VCaP (cell line): ENCODE results near the gene CCDC97.
"Not testable (repeated sequence)": the region's sequence is repeated elsewhere in the genome, so short reads cannot be mapped to it uniquely, and the experiment has no call there.

Source experiments
- H3K27ac ChIP-seq: fragments of 450-650 bp; 2 replicates; pipeline ENCODE4 v1.5.1; 2017
- CTCF ChIP-seq: fragments of 450-650 bp; conservative IDR thresholded peaks from 2 replicates; pipeline ENCODE4 v1.5.1; 2017; ENCODE audit warnings: mild to moderate bottlenecking, moderate library complexity

The CCDC97 gene

DNA sequence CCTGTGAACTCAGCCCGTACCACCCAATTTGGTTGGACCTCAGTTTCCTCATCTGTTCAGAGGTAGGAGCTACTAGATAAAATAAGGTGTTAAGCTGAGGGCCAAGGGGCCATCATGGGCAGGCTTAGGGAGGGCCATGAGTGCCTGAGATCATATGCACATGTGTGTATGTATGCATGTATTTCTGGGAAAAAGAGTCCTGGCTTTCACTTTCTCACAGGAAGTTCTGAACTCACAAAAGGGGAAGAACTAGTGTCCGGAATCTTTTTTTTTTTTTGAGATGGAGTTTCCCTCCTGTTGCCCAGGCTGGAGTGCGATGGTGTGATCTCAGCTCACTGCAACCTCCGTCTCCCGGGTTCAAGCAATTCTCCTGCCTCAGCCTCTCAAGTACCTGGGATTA is 24.8 kb downstream of the CCDC97 start:
- H3K27ac ChIP-seq = no peak overlapping the region
- no peak for TF ChIP-seq CTCF

DNA sequence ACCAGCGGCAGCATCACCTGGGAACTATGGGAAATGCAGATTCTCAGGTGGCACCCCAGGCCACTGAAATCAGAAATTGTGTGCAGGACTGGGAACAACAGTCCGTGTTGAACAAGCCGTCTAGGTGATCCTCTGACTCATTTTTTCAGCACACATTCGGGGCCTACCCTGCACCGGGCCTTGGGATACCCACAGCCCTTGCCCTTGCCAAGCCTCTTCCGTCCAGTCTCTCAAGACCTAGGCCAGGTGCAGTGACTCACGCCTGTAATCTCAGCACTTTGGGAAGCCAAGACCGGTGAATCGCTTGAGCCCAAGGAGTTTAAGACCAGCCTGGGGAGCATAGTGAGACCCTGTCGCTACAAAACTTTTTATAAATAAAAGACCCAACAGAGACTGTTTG is 25.5 kb downstream of the CCDC97 start:
- no peak for TF ChIP-seq CTCF
- no peak overlapping the region for H3K27ac ChIP-seq

DNA sequence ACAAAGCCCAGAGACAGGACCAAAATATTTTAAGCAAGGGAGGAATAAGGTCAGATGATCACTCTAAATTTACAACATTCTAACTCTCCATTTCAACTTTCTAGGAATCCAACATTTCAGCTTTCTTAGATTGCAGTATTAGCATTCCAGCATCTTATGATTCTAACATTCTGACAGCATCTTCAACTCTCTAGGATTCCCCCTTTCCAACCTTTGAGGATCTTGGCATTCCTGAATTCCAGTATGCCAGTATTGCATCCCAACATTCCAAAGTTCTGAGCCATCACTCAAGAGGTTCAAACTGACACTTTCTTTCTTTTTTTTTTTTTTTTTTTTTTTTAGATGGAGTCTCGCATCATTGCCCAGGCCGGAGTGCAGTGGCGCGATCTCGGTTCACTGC is 30.0 kb downstream of the CCDC97 start:
- no peak for TF ChIP-seq CTCF
- no peak overlapping the region for H3K27ac ChIP-seq

- peak; percentile 87 for TF ChIP-seq CTCF
- H3K27ac ChIP-seq = no peak overlapping the region
These were observed 31.9 kb downstream of the CCDC97 start for GRCh38 chr19:41341669-41342490.

DNA sequence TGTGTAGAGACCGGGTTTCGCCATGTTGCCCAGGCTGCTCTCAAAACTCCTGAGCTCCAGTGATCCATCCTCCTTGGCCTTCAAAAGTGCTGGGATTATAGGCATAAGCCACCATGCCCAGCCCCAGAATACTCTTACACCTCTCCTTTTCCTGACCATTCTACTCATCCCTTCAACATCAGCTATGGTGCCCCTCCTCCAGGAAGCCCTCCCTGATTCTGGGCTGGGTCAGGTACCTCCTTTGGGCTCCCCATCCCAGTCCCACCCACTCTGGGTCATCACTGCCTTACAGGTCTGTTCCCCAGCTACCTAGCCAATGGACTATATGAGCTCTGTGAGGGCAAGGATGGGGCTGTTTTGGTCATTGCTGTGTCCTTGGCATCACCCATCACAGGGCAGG is 34.2 kb downstream of the CCDC97 start:
- no peak for TF ChIP-seq CTCF

GRCh38 chr19:41346916-41347315 is 36.9 kb downstream of the CCDC97 start:
- not testable (repeated sequence) for H3K27ac ChIP-seq

More for the DNA sequence above, 34.2 kb downstream of the CCDC97 start:
- H3K27ac ChIP-seq = no peak overlapping the region

DNA sequence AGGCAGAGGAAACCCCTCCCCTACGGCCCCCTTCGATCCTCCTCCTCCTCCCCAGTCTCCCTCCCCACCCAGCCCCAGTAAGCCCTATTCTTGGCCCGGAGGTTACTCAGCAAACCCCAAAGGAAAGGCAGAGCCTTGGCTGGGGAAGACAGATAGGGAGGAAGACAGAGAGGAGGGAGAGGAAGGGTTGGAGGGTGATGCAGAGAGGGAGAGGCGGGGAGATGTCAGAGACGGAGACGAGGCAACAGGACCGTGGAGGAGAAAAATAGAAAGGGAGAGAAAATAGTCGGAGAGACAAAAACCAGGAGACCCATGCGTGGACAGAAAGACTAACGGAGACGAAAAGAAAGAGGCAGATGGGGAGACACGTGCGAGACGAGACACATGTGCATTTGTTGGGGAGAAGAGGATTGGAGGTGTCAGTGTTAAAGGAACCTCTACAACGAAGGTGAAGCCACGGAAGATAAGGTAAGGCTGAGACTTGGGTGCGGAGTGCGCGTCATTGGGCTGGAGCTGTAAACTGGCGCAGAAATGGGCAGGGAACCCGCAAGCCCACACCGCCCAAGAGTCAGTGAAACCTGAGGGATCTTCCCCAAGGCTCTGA is 40.9 kb downstream of the CCDC97 start:
- H3K27ac ChIP-seq = no peak overlapping the region
- no peak for TF ChIP-seq CTCF
